Measurements from ENCODE around the gene ADAMTS16.

The ADAMTS16 gene

GRCh38 chr5:5252106-5252505 lies 112.0 kb downstream of the ADAMTS16 start:
- no peak for TF ChIP-seq CTCF (conservative IDR thresholded peaks at IDR 0.05; ENCODE audit: low read depth, low read length)
- H3K27me3 ChIP-seq (ENCODE audit: insufficient read depth, low read depth) = no peaks in the 10 kb centered on the region
- H3K4me3 ChIP-seq (IDR thresholded peaks at IDR 0.05; ENCODE audit: insufficient read depth, low read depth, low read length) = no peak overlapping the region
- no peaks in the 10 kb centered on the region for H3K79me2 ChIP-seq (ENCODE audit: insufficient read depth, low read depth)
- no peak overlapping the region for H2AFZ ChIP-seq (ENCODE audit: low read depth)
- H3K36me3 ChIP-seq (ENCODE audit: insufficient read depth) = no peaks in the 10 kb centered on the region
- no peak overlapping the region for H3K27ac ChIP-seq
- H3K9ac ChIP-seq = no peak overlapping the region
- H3K4me1 ChIP-seq (ENCODE audit: low read depth, poor library complexity, severe bottlenecking) = no peaks in the 10 kb centered on the region
- no peaks in the 10 kb centered on the region for H4K20me1 ChIP-seq (ENCODE audit: insufficient read depth)
- H3K4me2 ChIP-seq = no peak overlapping the region

- Histone ChIP-seq H3K27me3 (ENCODE audit: insufficient read depth, low read depth) (no peaks in the 10 kb centered on the region), H3K4me3 (IDR thresholded peaks at IDR 0.05; ENCODE audit: insufficient read depth, low read depth, low read length) (no peak overlapping the region), H4K20me1 (ENCODE audit: insufficient read depth) (no peaks in the 10 kb centered on the region), H3K79me2 (ENCODE audit: insufficient read depth, low read depth) (no peaks in the 10 kb centered on the region), H3K36me3 (ENCODE audit: insufficient read depth) (no peaks in the 10 kb centered on the region), H3K4me2 (no peak overlapping the region), H3K27ac (no peak overlapping the region), H3K4me1 (ENCODE audit: low read depth, poor library complexity, severe bottlenecking) (no peaks in the 10 kb centered on the region), H3K9ac (no peak overlapping the region), H2AFZ (ENCODE audit: low read depth) (no peak overlapping the region)
- TF ChIP-seq CTCF (conservative IDR thresholded peaks at IDR 0.05; ENCODE audit: low read depth, low read length) = no peak
Observed at GRCh38 chr5:5257353-5257752, 117.2 kb downstream of the ADAMTS16 start.

- Histone ChIP-seq H3K36me3 (ENCODE audit: insufficient read depth) (no peaks in the 10 kb centered on the region), H3K4me2 (no peak overlapping the region), H3K79me2 (ENCODE audit: insufficient read depth, low read depth) (no peaks in the 10 kb centered on the region), H3K4me3 (IDR thresholded peaks at IDR 0.05; ENCODE audit: insufficient read depth, low read depth, low read length) (no peak overlapping the region), H3K27ac (no peak overlapping the region), H2AFZ (ENCODE audit: low read depth) (0 out of 2 replicates have a peak overlapping the region, but pooled peaks have one; percentile 6), H4K20me1 (ENCODE audit: insufficient read depth) (no peaks in the 10 kb centered on the region), H3K27me3 (ENCODE audit: insufficient read depth, low read depth) (no peaks in the 10 kb centered on the region), H3K4me1 (ENCODE audit: low read depth, poor library complexity, severe bottlenecking) (no peaks in the 10 kb centered on the region), H3K9ac (no peak overlapping the region)
- TF ChIP-seq CTCF (conservative IDR thresholded peaks at IDR 0.05; ENCODE audit: low read depth, low read length) = no peak
Observed at GRCh38 chr5:5258564-5258963, 118.4 kb downstream of the ADAMTS16 start.

- Histone ChIP-seq H2AFZ (ENCODE audit: low read depth) (no peak overlapping the region), H3K4me2 (no peak overlapping the region), H3K27ac (no peak overlapping the region), H3K27me3 (ENCODE audit: insufficient read depth, low read depth) (no peaks in the 10 kb centered on the region), H3K79me2 (ENCODE audit: insufficient read depth, low read depth) (no peaks in the 10 kb centered on the region), H3K36me3 (ENCODE audit: insufficient read depth) (no peaks in the 10 kb centered on the region), H3K4me3 (IDR thresholded peaks at IDR 0.05; ENCODE audit: insufficient read depth, low read depth, low read length) (no peak overlapping the region), H3K4me1 (ENCODE audit: low read depth, poor library complexity, severe bottlenecking) (no peaks in the 10 kb centered on the region), H4K20me1 (ENCODE audit: insufficient read depth) (no peaks in the 10 kb centered on the region), H3K9ac (no peak overlapping the region)
- TF ChIP-seq CTCF (conservative IDR thresholded peaks at IDR 0.05; ENCODE audit: low read depth, low read length) = no peak
Observed at GRCh38 chr5:5264727-5265126, 124.6 kb downstream of the ADAMTS16 start.

All from KMS-11 (cell line).